CMK (cell line): ENCODE measurements around the gene C3orf80.
"Not testable (repeated sequence)": the region's sequence is repeated elsewhere in the genome, so short reads cannot be mapped to it uniquely, and the experiment has no call there.

Experiments used
- DNase-seq: peaks from one replicate; pipeline ENCODE4 v3.0.0-alpha.2; 2010; ENCODE audit warnings: low read depth

C3orf80 gene

DNA sequence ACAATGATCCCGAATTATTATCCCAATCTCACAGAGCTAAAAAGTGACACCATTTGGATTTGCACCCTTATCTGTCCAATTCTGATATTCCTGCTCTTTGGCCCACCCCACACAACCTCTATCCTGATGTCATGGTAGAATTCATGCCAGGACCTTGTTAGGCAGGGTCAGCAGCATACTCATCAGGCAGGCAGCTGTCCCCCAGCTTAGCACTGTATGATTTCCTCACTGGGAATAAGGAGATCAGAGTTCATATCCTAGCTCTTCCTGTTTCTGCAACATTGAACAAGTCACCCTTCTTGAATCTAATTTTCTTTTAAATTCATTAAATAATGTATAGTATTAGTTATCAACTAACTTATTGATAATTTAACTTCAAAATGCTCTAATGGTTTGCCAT, 12.0 kb upstream of the C3orf80 start:
- no peak for DNase-seq

DNA sequence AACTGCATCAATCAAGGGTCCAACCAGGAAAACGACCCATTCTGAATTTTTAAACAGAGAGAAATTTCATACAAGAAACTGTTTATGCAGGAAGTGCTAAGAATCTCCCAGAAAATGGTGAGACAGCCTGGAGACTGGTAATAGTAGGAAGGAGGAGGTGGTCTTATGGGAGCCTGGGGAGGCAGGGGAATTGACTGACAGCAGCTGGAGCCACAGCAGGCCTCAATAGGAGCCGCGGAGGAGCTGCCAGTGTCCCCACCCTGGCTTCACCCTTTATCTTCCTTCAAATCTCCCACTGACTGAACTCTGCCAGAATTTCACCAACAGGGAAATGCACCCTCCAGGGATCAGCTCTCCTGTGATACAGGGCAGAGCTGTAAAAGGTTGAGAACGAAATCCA, 7.5 kb upstream of the C3orf80 start:
- DNase-seq, result no peak

DNA sequence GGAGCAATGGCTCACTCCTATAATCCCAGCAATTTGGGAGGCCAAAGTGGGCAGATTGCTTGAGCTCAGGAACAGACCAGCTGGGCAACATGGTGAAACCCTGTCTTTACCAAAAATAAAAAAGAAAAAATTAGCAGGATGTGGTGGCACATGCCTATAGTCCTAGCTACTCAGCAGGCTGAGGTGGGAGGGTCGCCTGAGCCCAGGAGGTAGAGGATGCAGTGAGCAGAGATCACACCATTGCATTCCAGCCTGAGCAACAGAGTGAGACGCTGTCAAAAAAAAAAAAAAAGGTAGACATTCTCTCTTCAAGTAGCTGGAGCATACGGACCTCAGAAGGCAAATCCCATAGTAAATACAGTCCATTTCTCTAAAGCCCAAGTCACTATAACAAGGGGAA, 7.1 kb upstream of the C3orf80 start:
- DNase-seq, result no peak

DNA sequence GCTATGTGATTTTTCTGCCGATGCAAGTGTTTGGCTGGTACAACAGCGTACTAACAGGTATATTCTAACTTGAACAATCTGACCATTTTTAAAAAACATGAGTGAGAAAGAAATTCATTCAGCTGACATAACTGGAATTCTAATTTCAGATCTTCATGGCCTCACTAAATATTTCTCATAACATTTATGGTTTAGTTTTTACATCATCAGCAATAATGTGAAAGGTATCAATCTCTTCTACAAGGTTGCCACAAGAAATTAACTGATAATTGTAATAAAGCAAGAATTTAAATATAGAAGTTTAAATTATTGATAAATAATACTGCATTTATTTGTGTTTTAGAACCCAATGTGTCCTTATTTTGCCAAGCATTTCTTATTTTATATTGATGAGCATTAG, 5.2 kb upstream of the C3orf80 start:
- DNase-seq, result no peak

DNA sequence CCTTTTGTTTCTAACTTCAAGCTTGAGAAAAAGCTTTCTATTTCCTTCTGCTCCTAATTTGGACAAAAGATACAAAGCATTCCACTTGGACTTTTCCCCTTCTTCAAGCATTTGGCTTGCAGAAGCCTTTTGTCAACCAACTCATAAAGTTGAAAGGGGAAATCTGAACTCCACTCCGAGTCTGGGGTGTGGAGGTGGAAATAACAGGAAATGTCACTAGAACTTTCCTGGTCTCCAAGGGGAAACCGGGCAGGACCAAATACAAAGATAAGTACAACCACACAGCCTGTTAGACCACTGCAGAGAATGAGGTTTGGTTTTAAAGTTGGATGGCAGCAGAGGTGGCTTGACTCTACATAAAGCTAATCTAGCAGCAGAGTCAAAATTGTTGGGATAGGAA, 4.2 kb upstream of the C3orf80 start:
- DNase-seq, result no peak

DNA sequence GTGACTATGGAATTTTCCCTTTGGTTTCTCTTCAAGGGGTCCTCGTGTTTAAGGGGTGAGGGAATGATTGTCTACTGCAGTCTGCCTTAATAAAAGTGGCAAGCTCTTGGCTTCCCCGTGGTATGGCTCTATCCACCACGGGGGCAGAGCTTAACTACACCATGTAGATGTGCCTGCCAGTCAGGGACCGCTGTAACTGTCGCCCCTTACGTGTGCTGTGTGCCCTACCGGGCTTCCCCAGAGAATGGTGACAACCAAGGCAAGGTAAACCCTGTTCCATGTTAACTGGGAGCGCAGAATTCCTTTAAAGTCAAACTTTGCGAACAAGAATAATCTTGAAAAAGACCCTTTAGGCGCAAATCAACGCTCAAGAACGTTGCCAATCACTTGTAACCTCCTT, 966 bp upstream of the C3orf80 start:
- no peak for DNase-seq

DNA sequence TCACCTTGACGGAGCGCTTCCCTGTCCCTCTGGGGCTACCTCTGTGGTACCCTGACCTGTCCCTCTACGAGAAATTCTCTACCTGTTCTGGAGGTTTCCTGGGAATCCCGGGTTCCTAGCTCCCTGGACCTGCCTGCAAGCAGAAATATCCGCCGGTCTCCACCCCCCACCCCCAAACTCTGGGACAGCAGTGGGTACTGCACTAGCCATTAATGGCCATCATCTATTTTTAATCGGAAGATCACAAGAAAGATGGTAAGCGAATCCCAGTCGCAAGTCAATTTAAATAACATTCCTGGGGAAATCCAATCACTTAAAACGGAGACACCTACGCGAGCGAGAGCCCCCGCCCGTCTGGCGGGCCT, 429 bp upstream of the C3orf80 start:
- no peak for DNase-seq

DNA sequence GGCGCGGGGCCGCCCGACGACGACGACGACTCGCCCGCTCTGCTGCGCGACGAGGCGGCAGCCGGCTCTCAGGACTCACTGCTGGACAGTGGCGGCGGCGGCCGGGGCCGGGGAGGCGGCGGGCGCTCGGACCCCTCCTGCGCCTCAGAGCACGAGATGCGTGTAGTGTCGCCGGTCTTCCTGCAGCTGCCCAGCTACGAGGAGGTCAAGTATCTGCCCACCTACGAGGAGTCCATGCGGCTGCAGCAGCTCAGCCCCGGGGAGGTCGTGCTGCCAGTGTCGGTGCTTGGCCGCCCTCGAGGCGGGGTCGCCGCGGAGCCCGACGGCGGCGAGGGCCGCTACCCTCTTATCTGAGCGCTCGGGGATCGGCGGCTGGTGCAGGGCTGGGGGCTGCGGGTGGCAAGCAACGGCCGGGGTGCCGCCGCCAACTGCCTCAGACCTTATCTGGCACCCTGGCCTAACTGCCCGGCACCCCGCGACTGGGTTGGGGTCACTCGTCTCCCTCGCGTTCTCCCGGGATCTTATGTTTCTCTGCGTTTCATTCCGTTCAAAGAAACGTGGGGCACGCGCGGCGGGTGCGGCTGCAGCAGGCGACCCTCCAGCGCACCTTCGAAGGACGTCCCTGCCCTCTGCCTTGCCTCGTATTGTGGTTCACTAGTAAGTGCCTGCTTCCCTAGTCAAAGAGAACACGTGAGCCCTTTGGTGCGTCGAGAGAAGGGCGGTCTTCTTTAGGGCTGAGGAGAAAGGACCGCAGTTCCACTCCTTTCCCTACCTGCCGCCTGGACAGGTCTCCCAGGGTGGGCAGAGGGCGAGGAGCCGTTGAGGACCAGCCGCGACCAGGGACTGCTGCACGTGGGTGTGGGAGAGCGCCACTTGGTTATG, 1.0 kb downstream of the C3orf80 start:
- DNase-seq, result no peak

DNA sequence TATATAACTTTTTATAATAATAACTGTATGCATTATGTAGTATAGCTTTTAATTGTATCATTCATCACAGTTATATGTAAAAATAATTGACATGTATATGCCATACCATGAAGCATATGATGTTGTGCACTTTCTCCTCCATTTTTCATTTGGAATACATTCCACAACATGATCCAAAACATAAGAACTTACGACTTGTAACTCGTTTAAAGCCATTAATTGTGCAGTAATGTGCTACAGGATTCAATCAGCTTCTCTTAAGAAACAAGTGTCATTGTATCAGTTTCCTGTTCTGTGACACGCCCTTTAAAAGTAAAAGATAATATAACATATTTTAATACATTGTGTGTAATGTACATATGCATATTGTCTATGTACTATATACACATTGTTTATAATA, 2.2 kb downstream of the C3orf80 start:
- DNase-seq, result no peak

DNA sequence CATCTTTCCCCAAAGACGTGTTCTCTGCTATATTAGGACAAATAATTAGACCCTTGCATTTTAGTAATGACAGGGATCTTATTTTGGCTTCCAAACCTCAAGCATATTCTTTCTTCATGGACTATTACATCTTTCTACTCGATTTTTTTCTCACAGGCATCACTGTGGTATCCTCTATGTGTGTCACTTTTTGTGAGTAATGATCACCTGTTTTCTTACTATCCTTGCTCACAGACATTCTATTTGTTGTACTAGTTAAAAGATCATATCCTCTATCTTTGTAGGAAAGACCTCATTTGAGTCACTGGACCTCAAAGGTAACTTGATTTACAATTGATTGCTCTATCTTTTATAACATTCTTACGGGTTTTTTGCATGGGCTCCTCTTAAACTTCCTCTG, 6.8 kb downstream of the C3orf80 start:
- no peak for DNase-seq

DNA sequence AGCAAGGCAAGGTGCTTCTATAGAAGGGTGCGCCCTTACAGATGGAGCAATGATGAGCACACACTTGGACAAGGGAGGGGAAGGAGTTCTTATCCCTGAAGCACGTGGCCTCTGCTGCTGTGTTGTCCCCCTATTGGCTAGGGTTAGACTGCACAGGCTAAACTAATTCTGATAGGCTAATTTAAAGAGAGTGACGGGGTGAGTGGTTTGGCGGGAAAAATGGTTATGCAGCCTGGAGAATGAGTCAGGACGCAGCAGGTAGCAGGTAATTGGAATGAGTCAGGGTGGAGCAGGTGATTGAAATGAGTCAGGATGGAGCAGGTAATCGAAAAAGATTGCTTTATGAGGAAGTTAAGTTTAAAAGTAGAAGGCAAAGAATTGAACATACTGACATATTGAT, 15.5 kb downstream of the C3orf80 start:
- not testable (repeated sequence) for DNase-seq

DNA sequence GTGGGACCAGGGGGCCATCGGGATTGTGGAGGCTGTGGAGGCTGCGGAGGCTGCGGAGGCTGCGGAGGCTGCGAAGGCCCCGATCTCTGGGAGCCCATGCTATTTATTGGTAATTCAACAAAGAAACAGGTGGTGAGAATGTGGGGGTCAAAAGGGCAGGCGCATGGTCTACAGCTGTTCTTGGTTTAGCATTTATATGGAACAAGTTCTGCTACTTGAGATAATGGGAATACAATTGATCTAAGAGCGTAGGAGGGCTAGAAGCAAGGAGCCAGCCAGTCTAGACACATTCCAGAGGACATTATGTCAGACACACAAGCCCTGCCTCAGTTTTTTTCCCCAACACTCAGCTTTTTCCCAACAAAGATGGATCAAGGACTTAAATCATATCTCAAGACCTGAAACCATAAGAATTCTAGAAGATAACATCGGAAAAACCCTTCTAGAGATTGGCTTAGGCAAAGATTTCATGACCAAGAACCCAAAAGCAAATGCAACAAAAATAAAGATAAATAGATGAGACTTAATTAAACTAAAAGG, 20.1 kb downstream of the C3orf80 start:
- DNase-seq, result no peak

DNA sequence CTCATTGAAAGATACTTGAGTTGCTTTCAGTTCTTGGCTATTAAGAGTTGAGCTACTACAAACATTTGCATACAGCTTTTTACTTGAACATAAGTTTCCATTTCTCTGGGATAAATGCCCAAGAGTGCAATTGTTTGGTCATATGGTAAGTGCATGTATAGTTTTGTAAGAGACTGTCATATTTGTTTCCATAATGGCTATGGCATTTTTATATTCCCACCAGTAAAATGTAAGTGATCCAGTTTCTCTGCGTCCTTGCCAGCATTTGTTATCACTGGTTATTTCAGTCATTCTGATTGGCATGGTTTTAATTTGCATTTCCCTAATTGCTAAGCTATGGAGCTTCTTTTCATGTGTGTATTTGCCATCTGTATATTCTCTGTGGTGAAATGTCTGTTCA, 22.5 kb downstream of the C3orf80 start:
- DNase-seq, result no peak

DNA sequence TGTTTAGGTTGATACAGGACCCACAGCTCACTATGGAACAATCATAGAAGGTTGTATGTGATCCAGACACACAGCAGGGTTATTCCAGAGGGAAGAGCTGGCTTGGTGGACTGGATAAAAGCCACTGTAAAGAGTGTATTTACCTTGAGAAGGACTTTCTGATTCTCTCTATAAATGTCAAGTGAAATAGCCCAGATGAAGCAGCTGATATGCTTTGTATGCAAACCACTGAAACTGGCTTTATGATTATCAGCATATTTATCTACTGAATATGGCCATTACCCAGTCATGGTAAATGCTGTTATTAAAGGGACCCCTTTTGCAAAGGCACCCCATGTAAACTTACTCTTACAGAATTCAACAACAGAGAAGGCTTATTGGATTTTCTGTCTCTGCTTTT, 28.1 kb downstream of the C3orf80 start:
- no peak for DNase-seq

DNA sequence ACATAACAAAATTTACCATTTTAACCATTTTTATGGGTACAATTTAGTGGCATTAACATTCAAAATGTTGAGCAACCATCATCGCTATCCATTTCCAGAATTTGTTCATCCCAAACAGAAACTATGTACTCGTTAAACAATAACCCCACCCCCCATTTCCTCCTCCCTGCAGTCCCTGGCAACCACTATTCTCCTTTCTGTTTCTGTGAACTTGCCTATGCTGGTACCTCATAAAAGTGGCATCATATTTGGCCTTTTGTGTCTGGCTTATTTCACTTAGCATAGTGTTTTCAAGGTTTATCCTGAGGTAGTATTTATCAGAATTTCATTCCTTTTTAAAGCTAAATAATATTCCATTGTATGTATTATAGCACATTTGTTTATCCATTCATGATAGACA, 32.4 kb downstream of the C3orf80 start:
- no peak for DNase-seq

DNA sequence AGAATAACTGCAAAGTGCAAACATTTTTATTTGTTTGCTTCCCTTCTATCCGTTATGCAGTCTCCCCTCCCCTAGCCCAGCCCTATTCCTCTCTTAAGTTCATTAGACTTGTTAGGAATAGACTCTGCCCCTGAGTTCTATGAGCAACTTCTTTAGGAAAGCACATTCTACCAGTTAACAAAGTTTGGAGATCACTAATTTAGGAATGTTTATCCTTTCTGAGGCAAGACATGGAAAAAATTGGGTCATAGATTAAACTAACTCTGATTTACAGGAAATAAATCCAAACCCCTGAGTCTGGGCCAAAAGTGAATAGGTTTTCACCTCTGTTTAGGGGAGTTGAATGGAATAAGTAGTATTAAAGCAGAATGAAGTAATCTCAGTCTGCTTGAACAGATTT, 34.4 kb downstream of the C3orf80 start:
- DNase-seq, result no peak

DNA sequence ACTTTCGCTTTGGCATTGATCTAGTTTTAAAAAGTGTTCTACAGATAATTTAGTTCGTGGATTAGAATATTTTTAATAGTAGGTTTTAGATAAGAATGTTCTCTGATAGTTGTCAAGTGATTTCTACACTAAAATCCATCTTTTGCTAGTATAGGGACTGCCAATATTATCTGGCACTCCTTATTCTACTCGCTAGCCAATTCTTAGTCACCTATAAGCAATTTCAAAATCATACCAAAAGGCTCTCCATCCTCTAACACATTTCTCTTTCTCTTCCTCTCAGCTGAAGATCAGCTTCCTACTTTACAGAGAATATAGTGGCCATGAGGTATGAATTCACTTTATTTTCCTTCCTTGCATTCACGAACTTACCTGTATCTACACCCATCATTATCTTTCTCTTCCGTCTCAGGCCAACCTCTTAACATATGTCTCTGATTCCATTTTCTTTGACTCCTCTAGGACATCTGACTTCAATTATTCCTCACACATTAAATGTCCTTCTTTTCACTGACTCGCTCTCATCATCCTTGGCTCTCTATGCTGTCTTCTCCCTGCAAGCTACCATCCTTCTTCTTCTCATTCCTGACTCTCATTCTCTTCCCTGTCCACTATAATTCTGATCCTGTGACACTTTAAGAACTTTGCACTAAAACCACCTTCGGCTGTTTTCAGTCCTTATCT, 35.5 kb downstream of the C3orf80 start:
- no peak for DNase-seq

DNA sequence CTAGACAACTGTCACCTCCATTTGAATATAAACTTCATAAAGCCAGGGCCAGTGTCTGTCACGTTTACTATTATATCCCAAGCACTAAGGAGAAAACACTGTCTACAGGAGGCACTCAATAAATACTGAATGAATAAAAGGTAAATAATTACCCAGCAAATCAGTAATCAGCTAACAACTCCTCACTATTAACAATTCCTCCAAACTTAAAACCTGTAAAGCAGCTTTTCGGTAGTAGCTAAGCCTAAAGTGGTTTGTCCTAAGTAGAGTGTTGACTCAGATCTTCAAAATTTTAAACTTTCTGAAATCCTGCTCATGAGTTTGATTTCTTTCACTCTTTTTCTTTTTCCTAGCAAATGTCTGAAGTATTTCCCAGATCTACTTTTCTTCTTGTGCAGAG, 39.9 kb downstream of the C3orf80 start:
- DNase-seq, result no peak
